GM21723 (cell line): ENCODE measurements around the gene TNFRSF18.
"Not testable (repeated sequence)": the region's sequence is repeated elsewhere in the genome, so short reads cannot be mapped to it uniquely, and the experiment has no call there.

Experiments used
- ATAC-seq: cut with Tn5 transposase; IDR thresholded peaks from one replicate; pipeline ENCODE4 v1.9.1; 2021; ENCODE audit warnings: mild to moderate bottlenecking, moderate library complexity; ENCODE audit not compliant: unreplicated experiment

TNFRSF18 gene

DNA sequence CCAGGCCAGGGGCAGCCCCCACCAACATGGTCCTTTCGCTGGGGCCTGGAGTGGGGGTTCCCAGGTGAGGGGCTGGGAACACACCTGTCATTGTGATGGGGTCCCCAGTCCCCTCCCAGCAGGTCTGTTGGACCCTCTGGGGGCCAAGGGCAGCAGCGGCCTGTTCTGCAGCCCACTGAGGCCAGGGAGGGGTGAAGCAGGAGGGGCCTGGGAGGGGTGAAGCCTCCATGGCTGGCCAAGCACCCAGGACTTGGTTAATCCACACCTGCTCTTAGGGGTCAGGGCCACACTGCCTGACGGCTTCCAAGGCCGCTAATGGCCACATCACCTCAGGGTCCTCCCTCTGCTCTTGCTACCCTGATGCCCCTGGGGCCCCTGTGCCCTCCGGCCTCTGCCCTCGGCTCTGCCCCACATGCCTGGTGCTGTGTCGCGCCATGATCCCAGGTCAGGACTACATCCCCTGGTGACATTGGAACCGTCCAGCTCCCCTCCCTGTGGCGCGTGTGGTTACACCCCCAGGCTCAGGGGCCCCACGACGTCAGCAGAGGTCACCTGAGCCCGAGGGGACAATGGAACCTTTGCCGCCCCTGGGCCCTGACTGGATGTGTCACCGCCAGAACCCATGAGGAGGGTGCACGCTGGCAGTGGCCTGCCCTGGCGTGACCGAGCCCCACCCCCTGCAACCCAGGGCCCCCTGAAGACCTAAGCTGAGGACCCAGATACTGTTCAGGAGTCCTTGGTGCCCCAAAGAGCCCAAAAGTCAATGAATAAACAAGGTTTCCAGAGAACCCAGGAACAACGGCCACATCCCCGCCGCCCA lies 7.0 kb downstream of the TNFRSF18 start:
- no peak for ATAC-seq

DNA sequence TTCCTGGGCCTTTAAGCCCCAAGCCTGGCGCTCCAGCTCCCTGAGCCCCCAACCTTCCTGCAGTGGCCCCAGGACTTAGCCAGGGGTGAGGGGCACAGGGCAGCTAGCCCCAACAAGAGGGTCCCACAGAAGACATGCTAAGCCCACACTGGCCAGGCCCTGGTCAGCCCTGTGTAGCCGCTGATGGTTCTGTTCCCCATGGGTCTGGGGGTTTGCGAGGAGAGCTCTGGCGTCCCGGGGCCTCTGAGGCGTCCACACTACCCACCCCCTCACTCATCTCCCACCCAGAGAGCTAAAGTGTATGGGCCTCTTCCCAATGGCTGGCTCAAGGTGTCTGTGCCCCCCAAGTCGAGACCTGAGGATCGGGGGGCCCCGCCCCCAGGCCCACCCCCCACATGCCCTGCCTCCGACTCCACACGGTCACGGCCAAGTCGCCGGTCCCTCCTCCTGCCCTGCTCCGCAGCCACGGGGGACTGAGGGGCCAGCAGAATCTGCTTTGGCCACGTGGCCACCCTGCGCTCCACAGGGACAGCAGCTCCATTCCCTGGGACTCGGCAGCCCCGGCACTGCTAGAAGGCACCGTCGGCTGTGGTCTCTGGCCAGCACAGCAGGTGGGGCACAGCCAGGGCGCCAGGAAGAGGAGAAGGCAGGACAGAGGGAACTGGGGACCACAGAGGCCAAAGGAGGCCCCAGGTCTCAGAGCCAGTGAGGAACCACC lies 7.8 kb downstream of the TNFRSF18 start:
- ATAC-seq, result no peak

GRCh38 chr1:1197551-1198422 lies 8.6 kb downstream of the TNFRSF18 start:
- ATAC-seq, result no peak

GRCh38 chr1:1197188-1197500 lies 9.2 kb downstream of the TNFRSF18 start:
- ATAC-seq, result no peak

GRCh38 chr1:1196431-1197187 lies 9.8 kb downstream of the TNFRSF18 start:
- no peak for ATAC-seq

DNA sequence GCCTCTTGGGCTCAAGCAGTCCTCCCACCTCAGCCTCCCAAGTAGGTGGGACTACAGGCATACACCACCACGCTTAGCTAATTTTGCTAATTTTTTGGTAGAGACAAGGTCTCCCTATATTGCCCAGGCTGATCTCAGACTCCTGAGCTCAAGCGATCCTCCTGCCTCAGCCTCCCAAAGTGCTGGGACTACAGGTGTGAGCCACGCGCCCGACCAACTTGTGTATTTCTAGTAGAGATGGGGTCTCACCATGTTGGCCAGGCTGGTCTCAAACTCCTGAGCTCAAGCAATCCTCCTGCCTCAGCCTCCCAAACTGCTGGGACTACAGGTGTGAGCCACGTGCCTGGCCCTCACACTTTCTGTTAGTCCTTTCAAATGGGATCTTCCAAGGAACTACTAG lies 10.7 kb downstream of the TNFRSF18 start:
- ATAC-seq, result not testable (repeated sequence)

DNA sequence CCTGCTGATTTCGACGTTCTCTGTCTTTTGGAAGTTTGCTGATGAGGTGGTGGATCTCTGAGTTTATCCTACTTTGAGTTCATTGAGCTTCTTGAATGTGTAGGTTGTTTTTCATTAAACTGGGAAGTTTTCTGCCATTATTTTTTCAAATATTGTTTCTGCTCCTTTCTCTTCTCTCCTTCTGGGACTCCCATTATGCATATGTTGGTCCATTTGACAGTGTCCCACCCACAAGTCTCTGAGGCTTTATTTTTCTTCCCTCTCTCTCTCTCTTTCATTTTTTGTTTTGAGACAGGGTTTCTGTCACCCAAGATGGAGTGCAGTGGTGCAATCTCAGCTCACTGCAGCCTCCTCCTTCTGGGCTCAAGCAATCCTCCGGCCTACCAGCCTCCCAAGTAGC lies 11.7 kb downstream of the TNFRSF18 start:
- no peak for ATAC-seq

DNA sequence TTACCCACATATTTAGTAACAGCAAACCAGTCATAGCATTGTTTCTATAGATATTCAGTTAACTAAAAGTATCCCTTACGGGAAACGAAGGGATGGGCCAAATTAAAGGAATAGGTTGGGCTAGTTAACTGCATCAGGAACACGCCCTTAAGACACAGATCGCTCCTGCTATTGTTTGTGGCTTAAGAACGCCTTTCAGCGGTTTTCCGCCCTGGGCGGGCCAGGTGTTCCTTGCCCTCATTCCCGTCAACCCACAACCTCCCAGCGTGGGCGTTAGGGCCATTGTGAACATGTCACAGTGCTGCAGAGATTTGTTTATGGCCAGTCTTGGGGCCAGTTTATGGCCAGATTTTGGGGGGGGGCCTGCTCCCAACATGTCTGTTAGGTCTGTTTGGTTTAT lies 14.7 kb downstream of the TNFRSF18 start:
- no peak for ATAC-seq

DNA sequence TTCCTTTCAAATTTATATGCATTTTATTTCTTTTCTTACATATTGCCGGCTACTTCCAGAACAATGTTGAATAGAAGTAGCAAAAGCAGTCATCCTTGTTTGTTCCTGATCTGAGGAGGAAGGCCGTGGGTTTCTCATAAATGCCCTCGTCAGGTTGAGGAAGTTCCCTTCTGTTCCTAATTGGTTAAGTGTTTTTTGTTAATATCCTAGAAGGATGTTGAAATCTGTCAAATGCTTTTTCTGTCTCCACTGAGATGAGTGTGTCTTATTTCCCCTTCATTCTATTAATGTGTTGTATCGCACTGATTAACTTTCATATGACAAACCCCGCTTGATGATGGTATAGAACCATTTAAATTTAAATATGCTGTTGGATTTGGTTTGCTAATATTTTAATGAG lies 17.3 kb downstream of the TNFRSF18 start:
- ATAC-seq, result no peak

- ATAC-seq, result no peak
Measured at GRCh38 chr1:1187938-1188337, 18.5 kb downstream of the TNFRSF18 start.

- ATAC-seq, result no peak
Measured at GRCh38 chr1:1185101-1185765, 21.2 kb downstream of the TNFRSF18 start.

GRCh38 chr1:1183833-1184775 lies 22.3 kb downstream of the TNFRSF18 start:
- ATAC-seq, result no peak

GRCh38 chr1:1183221-1183747 lies 23.1 kb downstream of the TNFRSF18 start:
- no peak for ATAC-seq

DNA sequence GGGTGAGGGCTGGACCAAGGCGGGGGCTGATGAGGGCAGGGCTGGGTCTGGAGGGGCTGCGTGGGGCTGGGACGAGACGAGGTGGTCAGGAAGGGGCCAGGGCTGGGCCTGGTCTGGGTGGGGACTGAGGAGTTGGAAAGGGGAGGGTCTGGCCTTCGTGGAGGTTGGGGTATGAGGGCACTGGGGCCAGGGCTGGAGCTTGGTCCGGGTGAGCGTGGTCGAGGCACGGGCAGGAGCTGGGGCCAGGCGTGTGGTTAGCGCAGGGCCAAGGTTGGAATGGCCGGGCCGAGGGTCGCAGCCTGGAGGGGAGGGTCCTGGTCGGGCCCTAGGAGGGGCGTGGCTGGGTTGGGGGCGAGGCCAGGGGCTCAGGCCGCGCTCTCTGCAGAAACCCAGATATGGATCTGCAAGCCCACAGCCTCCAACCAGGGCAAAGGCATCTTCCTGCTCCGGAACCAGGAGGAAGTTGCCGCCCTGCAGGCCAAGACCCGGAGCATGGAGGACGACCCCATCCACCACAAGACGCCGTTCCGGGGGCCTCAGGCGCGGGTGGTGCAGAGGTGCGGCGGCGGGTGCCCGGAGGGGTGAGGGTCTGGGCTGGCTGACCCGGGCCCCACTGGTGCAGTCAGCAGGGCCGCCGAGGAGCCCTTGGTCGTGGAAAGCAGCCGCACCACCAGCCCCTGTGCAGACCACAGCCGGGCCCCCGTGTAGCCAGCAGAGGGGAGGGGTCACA lies 23.7 kb downstream of the TNFRSF18 start:
- no peak for ATAC-seq

GRCh38 chr1:1181938-1182410 lies 24.4 kb downstream of the TNFRSF18 start:
- no peak for ATAC-seq

- no peak for ATAC-seq
Measured at GRCh38 chr1:1181129-1181937, 25.1 kb downstream of the TNFRSF18 start.
